NCI-H82 (cell line): ENCODE results near the gene AHNAK2.
"Not testable (repeated sequence)": the region's sequence is repeated elsewhere in the genome, so short reads cannot be mapped to it uniquely, and the experiment has no call there.

ENCODE experiments used
- DNase-seq: peaks from one replicate; lab custom pipeline; 2025; lab: John Stamatoyannopoulos, UW

Gene AHNAK2

DNA sequence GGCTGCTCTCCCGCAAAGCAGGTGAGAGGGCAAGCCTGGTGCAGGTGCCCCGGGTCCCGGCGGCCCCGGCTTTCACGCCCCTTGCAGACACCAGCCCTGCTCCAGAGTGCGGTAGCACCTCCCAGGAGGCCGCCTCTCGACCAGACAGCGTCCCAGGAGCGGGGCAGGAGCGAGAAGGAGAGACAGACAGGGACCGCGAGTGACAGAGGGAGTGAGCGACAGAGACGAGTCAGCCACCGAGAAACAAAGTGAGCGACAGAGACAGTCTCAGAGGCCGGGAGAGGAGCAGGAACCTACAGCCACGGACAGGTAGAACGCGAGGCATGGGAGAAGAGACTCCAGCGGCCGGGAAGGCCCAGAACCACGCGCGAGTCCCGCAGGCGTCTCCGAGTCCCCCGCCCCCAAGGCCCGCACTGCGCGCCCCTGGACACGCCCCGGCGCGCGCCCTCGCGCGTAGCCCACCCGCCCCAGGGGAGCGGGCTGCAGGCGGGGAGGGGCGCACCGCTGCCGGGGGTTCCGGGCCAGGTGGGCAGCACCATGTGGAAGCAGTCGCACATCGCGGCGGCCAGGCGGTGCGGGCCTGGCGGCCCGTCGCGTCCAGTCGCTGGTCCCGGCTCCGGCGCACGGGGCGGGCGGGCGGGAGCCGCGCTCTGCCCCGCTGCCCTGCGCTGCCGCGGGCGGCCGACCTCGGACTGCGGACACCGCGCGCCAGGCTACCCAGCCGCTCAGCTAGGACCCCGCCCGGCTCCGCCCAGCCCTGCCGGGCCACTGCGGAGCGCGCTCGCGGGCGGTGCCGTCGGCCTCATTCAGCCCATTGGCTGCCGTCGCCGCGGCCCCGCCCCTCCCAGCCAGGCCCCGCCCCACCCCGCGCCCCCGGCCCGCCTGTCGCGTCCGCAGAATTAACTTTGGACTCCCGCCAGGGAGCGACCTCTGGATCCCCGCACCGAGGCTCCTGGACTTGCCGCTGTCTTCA is at the start of gene AHNAK2:
TSS of gene AHNAK2 (minus strand) at position 694 of the 973 bp plus-strand sequence. CDS start at position 557, 137 bp downstream.
- DNase-seq = peak; percentile 89

GRCh38 chr14:105027718-105028117 is 49.5 kb upstream of the AHNAK2 start:
- DNase-seq = not testable (repeated sequence)

- no peak for DNase-seq
Measured at GRCh38 chr14:105026802-105027563, 48.8 kb upstream of the AHNAK2 start.

GRCh38 chr14:105026033-105026785 is 48.0 kb upstream of the AHNAK2 start:
- no peak for DNase-seq

DNA sequence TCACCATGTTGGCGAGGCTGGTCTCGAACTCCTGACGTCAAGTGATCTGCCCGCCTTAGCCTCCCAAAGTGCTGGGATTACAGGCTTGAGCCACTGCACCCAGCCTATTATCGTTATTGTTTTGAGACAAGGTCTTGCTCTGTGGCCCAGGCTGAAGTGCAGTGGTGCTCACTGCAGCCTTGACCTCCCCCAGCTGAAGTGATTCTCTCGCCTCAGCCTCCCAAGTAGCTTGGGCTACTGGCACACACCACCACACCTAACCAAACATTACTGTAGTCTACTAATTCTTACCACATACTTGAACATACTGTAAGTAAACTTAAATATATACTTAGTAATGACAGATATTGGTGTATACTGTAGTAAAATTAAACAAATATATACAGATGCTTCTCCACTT is 47.3 kb upstream of the AHNAK2 start:
- no peak for DNase-seq

- DNase-seq = no peak
Measured at GRCh38 chr14:105023791-105024480, 45.8 kb upstream of the AHNAK2 start.

- DNase-seq = no peak
Measured at GRCh38 chr14:105023144-105023543, 45.0 kb upstream of the AHNAK2 start.

DNA sequence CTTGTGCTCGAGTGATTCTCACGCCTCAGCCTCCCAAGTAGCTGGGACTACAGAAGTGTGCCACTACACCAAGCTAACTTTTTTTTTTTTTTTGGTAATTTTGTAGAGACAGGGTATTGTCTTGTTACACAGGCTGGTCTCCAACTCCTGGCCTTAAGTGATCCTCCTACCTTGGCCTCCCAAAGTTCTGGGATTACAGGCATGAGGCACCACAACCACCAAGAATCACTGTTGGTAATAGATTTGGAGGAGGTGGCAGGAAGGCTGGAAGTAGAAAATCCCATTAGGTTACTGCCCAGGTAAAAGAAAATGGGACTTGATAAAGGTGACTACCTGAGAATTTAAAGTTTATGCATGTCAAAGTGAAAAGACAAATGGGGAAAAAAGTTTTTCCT is 44.1 kb upstream of the AHNAK2 start:
- no peak for DNase-seq

DNA sequence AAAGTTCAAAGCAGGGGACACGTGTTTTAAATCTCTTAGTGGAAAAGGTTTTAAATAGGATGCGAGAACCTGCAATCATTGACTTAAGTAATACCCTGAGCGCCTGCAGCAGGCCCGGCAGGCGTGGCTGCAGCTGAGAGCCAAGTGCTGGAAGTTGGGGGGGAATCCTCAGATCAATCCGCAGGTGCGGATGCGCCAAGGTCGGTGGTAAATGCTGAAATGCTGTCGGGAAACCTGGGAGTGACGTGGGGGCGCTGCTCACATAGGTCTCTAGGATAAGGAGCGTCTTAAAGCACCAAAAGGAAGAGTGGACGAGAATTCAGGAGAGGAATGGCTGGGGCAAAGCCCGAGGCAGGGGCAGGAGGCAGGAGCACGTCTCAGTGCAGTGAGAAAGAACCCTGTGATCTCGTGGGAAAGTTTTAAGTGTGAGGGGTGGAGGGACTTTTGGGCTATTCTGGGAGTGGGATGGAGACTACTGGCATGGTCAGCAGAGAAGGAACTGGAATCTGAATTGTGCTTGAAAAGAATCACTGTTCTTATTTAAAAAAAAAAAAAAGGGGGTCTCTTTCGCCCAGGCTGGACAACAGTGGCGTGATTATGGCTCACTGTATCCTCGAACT is 43.6 kb upstream of the AHNAK2 start:
- DNase-seq = peak; percentile 78

GRCh38 chr14:105020815-105021655 is 42.9 kb upstream of the AHNAK2 start, which contains the start of gene CDCA4:
Gene CDCA4 (minus strand): TSS chr14:105021083. CDS start chr14:105011929, 9,154 bp downstream.
- DNase-seq = peak; percentile 99

DNA sequence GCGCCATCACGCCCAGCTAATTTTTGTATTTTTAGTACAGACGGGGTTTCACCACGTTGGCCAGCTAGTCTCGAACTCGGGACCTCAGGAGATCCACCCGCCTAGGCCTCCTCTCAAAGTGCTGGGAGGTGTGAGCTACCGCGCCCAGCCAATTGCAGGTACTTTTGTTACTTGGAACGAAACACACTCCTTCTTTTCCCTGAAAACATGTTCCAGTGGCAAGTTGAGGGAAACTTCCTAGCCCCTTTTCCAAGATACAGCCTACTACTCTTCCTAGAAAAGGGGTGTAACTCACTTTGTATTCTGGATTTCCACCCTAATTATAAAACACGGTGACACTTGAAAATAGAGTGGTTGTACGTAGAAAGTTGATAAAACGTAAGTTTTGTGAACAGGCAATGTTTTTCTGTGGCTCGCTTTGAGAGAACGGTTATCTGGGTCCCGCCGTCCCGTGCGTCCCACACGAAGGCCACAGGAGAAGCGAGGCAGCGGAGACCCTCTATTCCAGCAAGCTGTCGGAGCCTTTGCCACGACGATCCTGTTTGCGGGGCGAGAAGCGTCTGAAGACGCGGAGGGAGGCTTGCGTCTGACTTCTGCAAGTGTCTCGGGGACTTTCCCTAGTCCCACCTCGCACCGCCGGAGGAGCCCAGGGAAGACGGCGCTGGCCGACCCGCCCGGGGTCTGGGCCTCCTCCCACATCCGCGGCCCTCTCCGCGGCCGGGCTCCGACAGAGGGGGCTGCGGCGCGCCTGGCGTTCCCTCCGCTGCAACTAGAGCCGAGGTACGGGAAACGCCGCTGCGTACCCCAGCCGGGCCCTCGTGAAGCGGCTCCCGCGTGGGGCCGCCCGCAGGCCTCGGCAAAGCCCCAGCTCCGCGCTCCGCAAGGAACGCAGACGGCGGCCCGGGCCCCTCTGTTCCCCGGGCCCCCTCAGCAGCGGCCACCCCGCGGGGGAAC is 42.0 kb upstream of the AHNAK2 start:
- DNase-seq = peak; percentile 33

- no peak for DNase-seq
Measured at GRCh38 chr14:105018414-105018813, 40.2 kb upstream of the AHNAK2 start.

GRCh38 chr14:105015905-105016304 is 37.7 kb upstream of the AHNAK2 start:
- DNase-seq = no peak

DNA sequence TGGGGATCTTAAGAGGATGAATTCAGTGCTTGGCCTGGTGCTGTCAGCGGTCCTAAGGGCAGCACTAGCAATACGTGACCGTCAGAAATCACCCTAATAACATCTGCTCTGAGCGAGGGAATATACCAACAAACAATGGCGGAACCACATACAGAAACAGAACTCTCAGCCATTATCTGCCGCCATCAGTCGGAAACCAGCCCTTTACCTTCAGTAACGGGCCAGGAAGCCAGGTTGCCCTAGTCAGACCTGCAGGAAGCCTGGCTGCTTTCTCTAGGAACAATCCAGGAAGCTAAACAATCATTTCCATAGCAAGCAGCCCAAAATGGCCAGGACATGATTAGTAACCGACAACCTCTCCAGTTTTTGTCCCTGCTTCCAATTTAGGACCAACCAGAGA is 37.1 kb upstream of the AHNAK2 start:
- no peak for DNase-seq

DNA sequence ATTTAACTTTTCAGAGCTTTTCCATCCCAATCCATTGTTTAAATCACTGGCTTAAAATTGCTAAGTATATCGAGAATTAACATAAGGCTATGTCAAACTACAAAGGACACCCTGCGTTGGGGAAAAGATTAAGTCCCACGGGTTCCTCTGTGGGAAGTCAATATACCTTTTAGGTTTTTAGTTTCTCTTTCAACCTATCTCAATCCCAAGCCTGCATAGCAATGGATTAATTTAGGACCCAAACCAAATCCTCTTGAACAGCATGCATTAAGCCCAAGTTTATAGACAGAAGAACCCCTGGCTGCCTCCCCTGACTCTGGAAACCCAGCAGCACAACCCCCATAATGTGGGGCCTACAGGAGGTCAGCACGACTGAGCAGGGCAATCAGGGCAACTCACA is 36.5 kb upstream of the AHNAK2 start:
- DNase-seq = no peak

GRCh38 chr14:105014032-105014431 is 35.9 kb upstream of the AHNAK2 start:
- no peak for DNase-seq

GRCh38 chr14:105013150-105013785 is 35.1 kb upstream of the AHNAK2 start:
- DNase-seq = no peak
